Upper lobe of right lung (tissue), 1 donor: ENCODE data around the gene ARHGEF28. TPM values are rescaled to one million over a fixed set of nuclear protein-coding genes. Genes with fewer than 3 reads are reported as not detected.

ENCODE experiments used
- ATAC-seq: fragments of 200-7000 bp; cut with Tn5 transposase; one replicate; pipeline ENCODE4 v1.9.1; 2020; ENCODE audit warnings: mild to moderate bottlenecking, moderate library complexity
- DNase-seq: peaks from one replicate; pipeline ENCODE4 v3.0.0-alpha.2; 2020
- H3K27ac ChIP-seq: fragments of 200-600 bp; one replicate; pipeline ENCODE4 v1.8.0; 2022
- H3K27me3 ChIP-seq: fragments of 200-600 bp; one replicate; pipeline ENCODE4 v1.8.0; 2022; ENCODE audit warnings: mild to moderate bottlenecking
- H3K36me3 ChIP-seq: fragments of 200-600 bp; one replicate; pipeline ENCODE4 v1.8.0; 2022
- H3K4me1 ChIP-seq: fragments of 200-600 bp; one replicate; pipeline ENCODE4 v1.8.0; 2022
- H3K4me3 ChIP-seq: fragments of 200-600 bp; one replicate; pipeline ENCODE4 v1.8.0; 2022; ENCODE audit warnings: mild to moderate bottlenecking
- H3K9me3 ChIP-seq: fragments of 200-600 bp; one replicate; pipeline ENCODE4 v1.8.0; 2022
- intact Hi-C: fragments of 100-400 bp; cut with DNase I; formaldehyde crosslinking; loops from one replicate; pipeline ENCODE4 v1.11.0; 2022
- total RNA-seq: library from RNA; stranded (reverse); fragmentation: NEBNext Ultra II Directional; extraction: Animal tissue kit (Norgen Biotek cat#: 25700); gene quantifications from one replicate; pipeline ENCODE4 v1.2.1, GENCODE V29; 2021
- TF ChIP-seq, protein P1 (sequence below): fragments of 200-600 bp; IDR thresholded peaks from one replicate; pipeline ENCODE4 v1.8.0; 2022; ENCODE audit warnings: antibody characterized with exemption
- donor health status: DM: no; HTN: yes; CAD: no; lungs with severe emphysema.

ARHGEF28 gene
- total RNA-seq, 1 donor from 2014 or later, result 22.3 TPM

DNA sequence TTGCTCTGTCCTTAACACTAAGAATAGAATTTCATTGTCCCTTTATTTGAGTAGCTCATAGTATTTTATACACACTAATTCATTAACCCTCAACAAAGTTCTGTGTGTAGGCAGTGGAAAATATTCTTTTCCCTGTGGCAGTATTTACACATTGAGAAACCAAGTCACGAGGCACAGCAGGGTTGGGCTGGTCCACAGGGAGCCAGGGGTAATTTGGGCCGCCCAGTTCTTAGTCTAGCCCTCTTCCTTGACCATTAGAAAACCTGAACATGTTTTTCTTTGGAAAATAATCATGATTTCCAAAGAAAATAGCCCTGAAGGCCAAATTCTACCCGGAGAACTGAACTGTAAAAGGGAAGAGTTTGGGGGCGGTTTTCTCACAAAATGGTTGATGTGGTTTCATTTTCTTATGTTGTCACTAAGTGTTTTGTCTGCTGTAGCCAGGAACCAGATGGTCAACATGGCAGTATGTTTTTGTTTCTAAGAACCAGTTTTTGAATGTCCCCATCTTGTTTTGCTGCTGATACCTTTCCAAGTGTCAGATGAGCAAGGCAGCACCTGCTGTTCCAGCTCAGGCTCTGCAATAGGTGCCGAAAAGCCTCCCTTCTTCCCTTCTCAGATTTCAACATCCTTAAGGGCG is 29.6 kb downstream of the ARHGEF28 start:
- no peak for DNase-seq
- Histone ChIP-seq H3K27me3 (no peaks in the 10 kb centered on the region), H3K27ac (no peak overlapping the region), H3K9me3 (no peaks in the 10 kb centered on the region), H3K4me1 (no peaks in the 10 kb centered on the region), H3K36me3 (no peaks in the 10 kb centered on the region), H3K4me3 (no peak overlapping the region)
- intact Hi-C loops, result no loop called here
- TF ChIP-seq, protein P1, sequence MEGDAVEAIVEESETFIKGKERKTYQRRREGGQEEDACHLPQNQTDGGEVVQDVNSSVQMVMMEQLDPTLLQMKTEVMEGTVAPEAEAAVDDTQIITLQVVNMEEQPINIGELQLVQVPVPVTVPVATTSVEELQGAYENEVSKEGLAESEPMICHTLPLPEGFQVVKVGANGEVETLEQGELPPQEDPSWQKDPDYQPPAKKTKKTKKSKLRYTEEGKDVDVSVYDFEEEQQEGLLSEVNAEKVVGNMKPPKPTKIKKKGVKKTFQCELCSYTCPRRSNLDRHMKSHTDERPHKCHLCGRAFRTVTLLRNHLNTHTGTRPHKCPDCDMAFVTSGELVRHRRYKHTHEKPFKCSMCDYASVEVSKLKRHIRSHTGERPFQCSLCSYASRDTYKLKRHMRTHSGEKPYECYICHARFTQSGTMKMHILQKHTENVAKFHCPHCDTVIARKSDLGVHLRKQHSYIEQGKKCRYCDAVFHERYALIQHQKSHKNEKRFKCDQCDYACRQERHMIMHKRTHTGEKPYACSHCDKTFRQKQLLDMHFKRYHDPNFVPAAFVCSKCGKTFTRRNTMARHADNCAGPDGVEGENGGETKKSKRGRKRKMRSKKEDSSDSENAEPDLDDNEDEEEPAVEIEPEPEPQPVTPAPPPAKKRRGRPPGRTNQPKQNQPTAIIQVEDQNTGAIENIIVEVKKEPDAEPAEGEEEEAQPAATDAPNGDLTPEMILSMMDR, result no peak
- no peak for ATAC-seq

DNA sequence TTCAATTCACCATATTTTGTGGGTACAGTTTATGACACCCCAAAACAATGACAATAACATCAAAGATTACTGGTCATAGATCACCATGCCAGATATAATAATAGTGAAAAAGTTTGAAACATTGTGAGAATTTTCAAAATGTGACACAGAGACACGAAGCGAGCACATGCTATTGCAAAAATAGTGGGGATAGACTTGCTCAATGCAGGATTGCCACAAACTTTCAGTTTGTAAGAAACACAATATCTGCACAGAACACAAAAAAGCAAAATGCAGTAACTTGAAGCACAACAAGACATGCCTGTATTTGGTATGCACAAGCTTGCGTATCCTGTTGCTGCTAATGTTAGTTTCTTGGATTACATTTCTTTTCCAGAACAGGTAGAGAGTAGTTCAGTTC is 35.8 kb downstream of the ARHGEF28 start:
- no peak for DNase-seq
- ATAC-seq, result no peak

DNA sequence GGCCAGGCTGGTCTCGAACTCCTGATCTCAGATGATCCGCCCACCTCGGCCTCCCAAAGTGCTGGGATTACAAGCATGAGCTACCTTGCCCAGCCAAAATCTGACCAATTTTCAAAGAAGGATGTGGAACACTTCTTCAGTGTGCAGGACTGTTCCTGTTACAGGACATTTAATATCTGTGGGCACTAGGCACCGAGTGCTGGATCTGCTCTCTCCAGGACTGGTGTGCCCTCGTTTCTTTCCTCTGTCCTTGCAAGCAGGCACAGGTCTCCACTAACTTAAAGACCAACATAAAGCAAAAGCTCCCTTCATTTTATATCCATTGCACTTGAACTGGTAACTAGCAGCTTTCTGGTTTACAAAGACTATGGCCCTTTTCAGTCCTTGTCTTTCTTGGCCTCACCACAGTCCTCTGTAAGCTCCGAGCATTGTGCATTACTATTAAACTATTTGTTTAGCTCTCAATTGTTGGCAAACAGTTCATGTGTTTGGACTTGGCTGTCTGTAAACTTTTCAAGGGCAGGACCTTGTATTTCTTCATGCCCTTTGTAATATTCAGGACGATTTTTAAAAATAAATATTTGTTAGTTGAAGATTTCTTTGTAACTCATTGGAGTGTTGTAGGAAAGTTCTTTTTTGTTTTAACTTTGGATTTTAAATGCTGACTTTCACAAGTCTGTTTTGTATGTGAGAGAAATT is 37.3 kb downstream of the ARHGEF28 start:
- H3K4me1 ChIP-seq, result peaks cover 22% of the 10 kb centered on the region
- H3K9me3 ChIP-seq, result no peaks in the 10 kb centered on the region
- TF ChIP-seq, protein P1, result no peak
- H3K4me3 ChIP-seq, result no peak overlapping the region
- ATAC-seq (peak; percentile 74), DNase-seq (no peak)
- H3K27ac ChIP-seq, result no peak overlapping the region
- intact Hi-C loops, result no loop called here
- no peaks in the 10 kb centered on the region for H3K27me3 ChIP-seq
- no peaks in the 10 kb centered on the region for H3K36me3 ChIP-seq

More for the DNA sequence above, 35.8 kb downstream of the ARHGEF28 start:
- H3K27me3 ChIP-seq, result no peaks in the 10 kb centered on the region
- intact Hi-C loops, result no loop called here
- H3K27ac ChIP-seq, result no peak overlapping the region
- no peak overlapping the region for H3K4me3 ChIP-seq
- H3K4me1 ChIP-seq, result peaks cover 22% of the 10 kb centered on the region
- TF ChIP-seq, protein P1, result no peak
- no peaks in the 10 kb centered on the region for H3K9me3 ChIP-seq
- H3K36me3 ChIP-seq, result no peaks in the 10 kb centered on the region

DNA sequence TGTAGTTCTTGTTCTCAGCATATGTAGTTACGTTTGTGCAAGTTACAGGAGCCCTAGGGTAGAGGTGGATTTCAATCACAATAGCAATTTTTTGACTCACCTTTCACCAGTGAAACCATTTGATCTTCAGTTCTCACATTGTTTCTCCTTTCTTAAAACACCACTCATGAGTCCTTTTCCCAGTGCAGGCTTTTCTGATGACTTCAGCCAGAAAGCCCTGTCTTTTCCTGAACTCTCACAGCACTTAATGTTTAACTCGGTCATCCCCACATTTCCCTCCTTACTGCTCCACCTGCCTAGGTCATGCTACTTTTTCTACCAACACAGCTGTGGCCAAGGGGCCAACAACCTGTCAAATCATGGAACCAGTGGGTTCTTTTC is 37.9 kb downstream of the ARHGEF28 start:
- TF ChIP-seq, protein P1, result no peak

DNA sequence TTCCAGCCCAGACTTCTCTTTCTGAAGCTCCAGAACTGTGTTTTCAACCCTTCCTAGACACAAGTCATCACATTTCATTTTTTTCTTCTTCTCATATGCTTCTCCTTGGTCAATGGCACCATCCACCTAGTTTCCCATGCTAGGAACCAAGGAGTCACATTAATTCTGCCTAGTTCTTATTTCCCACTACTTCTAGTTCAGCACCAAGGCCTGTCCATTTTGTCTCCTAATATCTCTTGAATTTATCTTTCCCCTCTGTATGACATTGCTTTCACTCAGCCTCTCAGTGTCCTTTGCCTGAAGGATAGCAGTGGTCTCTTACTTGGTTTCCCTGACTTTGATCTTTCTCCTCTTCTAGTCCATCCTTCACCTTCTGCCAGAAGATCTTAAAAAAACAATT is 38.8 kb downstream of the ARHGEF28 start:
- Histone ChIP-seq H3K4me3 (no peak overlapping the region), H3K27ac (no peak overlapping the region), H3K36me3 (no peaks in the 10 kb centered on the region), H3K27me3 (no peaks in the 10 kb centered on the region), H3K9me3 (no peaks in the 10 kb centered on the region), H3K4me1 (peaks cover 22% of the 10 kb centered on the region)
- ATAC-seq (no peak), DNase-seq (no peak)
- intact Hi-C loops, result no loop called here
- TF ChIP-seq, protein P1, result no peak

More for the DNA sequence above, 37.9 kb downstream of the ARHGEF28 start:
- ATAC-seq, result no peak
- intact Hi-C loops, result no loop called here
- H3K27me3 ChIP-seq, result no peaks in the 10 kb centered on the region
- H3K9me3 ChIP-seq, result no peaks in the 10 kb centered on the region
- no peaks in the 10 kb centered on the region for H3K36me3 ChIP-seq
- DNase-seq, result no peak
- H3K4me1 ChIP-seq, result peaks cover 22% of the 10 kb centered on the region
- H3K27ac ChIP-seq, result no peak overlapping the region
- H3K4me3 ChIP-seq, result no peak overlapping the region
